WTC11 (cell line): Measurements from ENCODE around the gene HRC. TPM values are rescaled to one million over a fixed set of nuclear protein-coding genes. Genes with fewer than 3 reads are reported as not detected.

Experiments
- ATAC-seq: fragments of 200-7000 bp; cut with Tn5 transposase; 2 replicates; pipeline ENCODE4 v1.10.0; 2021; ENCODE audit warnings: mild to moderate bottlenecking, moderate library complexity
- CTCF ChIA-PET: fragments of 300-600 bp; sonication (Branson Sonifier 250); formaldehyde crosslinking; loops from one replicate; lab custom pipeline; 2021; ENCODE audit warnings: antibody characterized with exemption; lab: Charles Lee
- POLR2A ChIA-PET: fragments of 350-600 bp; sonication (Branson Sonifier 250); formaldehyde crosslinking; loops from one replicate; lab custom pipeline; 2021; ENCODE audit warnings: antibody characterized with exemption; lab: Charles Lee
- DNase-seq: peaks from one replicate; pipeline ENCODE4 v3.0.0; 2021; ENCODE audit warnings: low spot score
- H3K27ac Mint-ChIP-seq: 2 replicates; pipeline ENCODE4 v1.8.0; 2021; ENCODE audit warnings: mixed read lengths
- H3K27me3 Mint-ChIP-seq: 2 replicates; pipeline ENCODE4 v1.8.0; 2021; ENCODE audit warnings: low read depth, mild to moderate bottlenecking, moderate library complexity, mixed read lengths
- H3K36me3 Mint-ChIP-seq: 2 replicates; pipeline ENCODE4 v1.8.0; 2021; ENCODE audit warnings: mixed read lengths
- H3K4me1 Mint-ChIP-seq: 2 replicates; pipeline ENCODE4 v1.8.0; 2022; ENCODE audit warnings: mixed read lengths
- H3K4me3 Mint-ChIP-seq: 2 replicates; pipeline ENCODE4 v1.8.0; 2021; ENCODE audit warnings: mild to moderate bottlenecking, moderate library complexity, mixed read lengths
- H3K9me3 Mint-ChIP-seq: 2 replicates; pipeline ENCODE4 v1.8.0; 2021; ENCODE audit warnings: mixed read lengths
- ELF4 ChIP-seq: sonication (generic); formaldehyde crosslinking; IDR thresholded peaks from 2 replicates; pipeline ENCODE4 v1.8.1; 2022; ENCODE audit warnings: low read depth, mild to moderate bottlenecking, moderate library complexity, missing genetic modification reagents
- ETV6 ChIP-seq: sonication (generic); formaldehyde crosslinking; IDR thresholded peaks from 2 replicates; pipeline ENCODE4 v1.8.1; 2022; ENCODE audit warnings: mild to moderate bottlenecking, missing genetic modification reagents
- GABPB1 ChIP-seq: sonication (generic); formaldehyde crosslinking; IDR thresholded peaks from 2 replicates; pipeline ENCODE4 v1.8.1; 2023; ENCODE audit warnings: mild to moderate bottlenecking, missing genetic modification reagents
- IRF2 ChIP-seq: sonication (generic); formaldehyde crosslinking; IDR thresholded peaks from 2 replicates; pipeline ENCODE4 v1.8.0; 2022; ENCODE audit warnings: low read depth, missing genetic modification reagents, borderline replicate concordance
- SMAD4 ChIP-seq: sonication (generic); formaldehyde crosslinking; IDR thresholded peaks from 2 replicates; pipeline ENCODE4 v1.8.0; 2022; ENCODE audit warnings: mild to moderate bottlenecking, missing genetic modification reagents
- SP1 ChIP-seq: sonication (generic); formaldehyde crosslinking; conservative IDR thresholded peaks from 2 replicates; pipeline ENCODE4 v1.8.1; 2022; ENCODE audit warnings: missing genetic modification reagents
- STAT6 ChIP-seq: sonication (generic); formaldehyde crosslinking; conservative IDR thresholded peaks from 2 replicates; pipeline ENCODE4 v1.8.1; 2023; ENCODE audit warnings: mild to moderate bottlenecking, low read depth, missing genetic modification reagents, moderate library complexity
- USF1 ChIP-seq: sonication (generic); formaldehyde crosslinking; IDR thresholded peaks from 2 replicates; pipeline ENCODE4 v1.8.0; 2022; ENCODE audit warnings: mild to moderate bottlenecking, missing genetic modification reagents
- ZNF317 ChIP-seq: sonication (generic); formaldehyde crosslinking; IDR thresholded peaks from 2 replicates; pipeline ENCODE4 v1.8.1; 2023; ENCODE audit warnings: low read depth, mild to moderate bottlenecking, moderate library complexity, missing genetic modification reagents, borderline replicate concordance
- total RNA-seq: library from RNA; stranded (reverse); gene quantifications from 3 replicates; pipeline ENCODE4 v1.2.3, GENCODE V29; 2021
- TF ChIP-seq, protein P1 (sequence below): fragments of 250-450 bp; sonication (Bioruptor Pico); IDR thresholded peaks from 2 replicates; pipeline ENCODE4 v1.9.0; 2021; ENCODE audit warnings: moderate library complexity, mild to moderate bottlenecking, inconsistent platforms, borderline replicate concordance
- TF ChIP-seq, protein P2 (sequence below): sonication (generic); formaldehyde crosslinking; IDR thresholded peaks from 2 replicates; pipeline ENCODE4 v1.8.0; 2022; ENCODE audit warnings: missing genetic modification reagents
- TF ChIP-seq, protein P3 (sequence below): sonication (generic); formaldehyde crosslinking; IDR thresholded peaks from 2 replicates; pipeline ENCODE4 v1.8.0; 2022; ENCODE audit warnings: mild to moderate bottlenecking, missing genetic modification reagents

The HRC gene
- total RNA-seq, 1 experiment from 2014 or later, result 1.9 TPM

DNA sequence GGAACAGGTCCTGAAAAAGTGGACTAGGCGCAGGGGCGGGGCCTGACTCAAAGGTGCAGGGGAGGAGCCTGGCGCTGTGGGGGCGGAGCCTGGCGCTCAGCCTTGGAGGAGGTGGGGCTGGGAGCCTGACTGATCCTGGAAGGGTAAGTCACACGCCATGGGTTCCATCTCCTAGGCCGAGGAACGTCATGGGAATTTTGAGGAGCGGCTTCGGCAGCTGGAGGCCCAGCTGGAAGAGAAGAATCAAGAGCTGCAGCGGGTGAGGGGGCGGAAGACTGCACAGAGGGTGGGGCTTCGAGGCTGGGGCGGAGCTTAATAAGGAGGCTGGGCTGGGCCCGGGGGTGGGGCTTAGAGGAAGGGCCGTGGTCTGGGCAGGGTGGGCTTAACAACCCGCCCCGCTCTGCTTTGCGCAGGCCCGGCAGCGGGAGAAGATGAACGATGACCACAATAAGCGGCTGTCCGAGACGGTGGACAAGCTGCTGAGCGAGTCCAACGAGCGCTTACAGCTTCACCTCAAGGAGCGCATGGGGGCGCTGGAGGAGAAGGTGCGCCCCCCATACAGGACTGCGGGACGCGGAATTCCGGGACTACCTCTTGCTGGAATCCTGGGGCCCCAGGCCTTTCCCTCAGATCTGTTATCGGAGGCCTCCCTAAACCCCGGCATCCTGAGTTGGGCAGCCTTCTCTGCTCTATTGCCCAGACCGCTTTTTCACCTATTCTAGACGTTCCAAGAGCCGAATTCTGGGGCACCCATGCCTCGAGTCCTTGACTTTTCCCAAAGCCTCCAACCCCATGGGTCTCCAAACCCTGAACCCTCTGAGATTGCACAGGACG, 21.4 kb downstream of the HRC start (continued):
- TF ChIP-seq STAT6 (CRISPR knock-in tag) (no peak), USF1 (no peak), ZNF317 (CRISPR knock-in tag) (no peak)

DNA sequence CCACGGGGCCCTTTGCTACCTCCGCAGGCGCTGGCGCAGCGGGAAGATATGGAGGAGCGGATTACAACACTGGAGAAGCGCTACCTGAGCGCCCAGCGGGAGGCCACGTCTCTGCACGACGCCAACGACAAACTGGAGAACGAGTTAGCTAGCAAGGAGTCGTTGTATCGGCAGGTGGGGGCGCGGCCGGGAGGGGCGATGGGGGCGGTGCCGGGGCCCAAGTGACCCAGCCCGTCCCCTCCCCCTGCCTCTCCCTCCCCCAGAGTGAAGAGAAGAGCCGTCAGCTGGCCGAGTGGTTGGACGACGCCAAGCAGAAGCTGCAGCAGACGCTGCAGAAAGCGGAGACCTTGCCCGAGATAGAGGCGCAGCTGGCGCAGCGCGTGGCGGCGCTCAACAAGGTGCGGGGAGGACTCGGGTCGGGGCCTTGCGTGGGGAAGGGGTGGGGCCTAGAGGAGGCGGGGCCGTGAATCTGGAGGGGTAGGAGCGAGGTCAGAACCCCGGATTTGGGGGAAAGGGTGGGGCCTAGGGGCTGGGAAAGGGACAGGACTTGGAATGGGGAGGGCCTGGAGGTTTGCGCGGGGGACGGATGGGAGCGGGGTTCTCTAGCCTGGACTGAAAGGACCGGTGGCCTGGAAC, 22.1 kb downstream of the HRC start:
- H3K4me1 Mint-ChIP-seq, result peaks cover 38% of the 10 kb centered on the region
- H3K27me3 Mint-ChIP-seq, result peaks cover 50% of the 10 kb centered on the region
- H3K9me3 Mint-ChIP-seq, result no peaks in the 10 kb centered on the region
- peaks cover 30% of the 10 kb centered on the region for H3K36me3 Mint-ChIP-seq
- DNase-seq, result peak; percentile 70
- ChIA-PET POLR2A (interaction anchor here (1.1 to 1.9 kb wide), 4 partner anchors 10 to 13 kb away, joined by 3 to 4 read pairs (median 3); no protein-coding TSS in a partner anchor), CTCF (interaction anchor here (0.5 to 9.7 kb wide), 12 partner anchors 13 to 173 kb away, joined by 3 to 118 read pairs (median 5); partner anchors contain the start of genes GYS1, LIN7B and RUVBL2)
- peak overlapping the region; percentile 70 for H3K4me3 Mint-ChIP-seq
- TF ChIP-seq ELF4 (CRISPR knock-in tag) (no peak), GABPB1 (no peak), SMAD4 (no peak), SP1 (CRISPR knock-in tag) (0 out of 2 replicates have a peak, but pooled peaks have one; percentile 38), ETV6 (CRISPR knock-in tag) (0 out of 2 replicates have a peak, but pooled peaks have one; percentile 39)
- TF ChIP-seq, protein P1, sequence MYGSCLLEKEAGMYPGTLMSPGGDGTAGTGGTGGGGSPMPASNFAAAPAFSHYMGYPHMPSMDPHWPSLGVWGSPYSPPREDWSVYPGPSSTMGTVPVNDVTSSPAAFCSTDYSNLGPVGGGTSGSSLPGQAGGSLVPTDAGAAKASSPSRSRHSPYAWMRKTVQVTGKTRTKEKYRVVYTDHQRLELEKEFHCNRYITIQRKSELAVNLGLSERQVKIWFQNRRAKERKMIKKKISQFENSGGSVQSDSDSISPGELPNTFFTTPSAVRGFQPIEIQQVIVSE, result no peak
- TF ChIP-seq, protein P2, sequence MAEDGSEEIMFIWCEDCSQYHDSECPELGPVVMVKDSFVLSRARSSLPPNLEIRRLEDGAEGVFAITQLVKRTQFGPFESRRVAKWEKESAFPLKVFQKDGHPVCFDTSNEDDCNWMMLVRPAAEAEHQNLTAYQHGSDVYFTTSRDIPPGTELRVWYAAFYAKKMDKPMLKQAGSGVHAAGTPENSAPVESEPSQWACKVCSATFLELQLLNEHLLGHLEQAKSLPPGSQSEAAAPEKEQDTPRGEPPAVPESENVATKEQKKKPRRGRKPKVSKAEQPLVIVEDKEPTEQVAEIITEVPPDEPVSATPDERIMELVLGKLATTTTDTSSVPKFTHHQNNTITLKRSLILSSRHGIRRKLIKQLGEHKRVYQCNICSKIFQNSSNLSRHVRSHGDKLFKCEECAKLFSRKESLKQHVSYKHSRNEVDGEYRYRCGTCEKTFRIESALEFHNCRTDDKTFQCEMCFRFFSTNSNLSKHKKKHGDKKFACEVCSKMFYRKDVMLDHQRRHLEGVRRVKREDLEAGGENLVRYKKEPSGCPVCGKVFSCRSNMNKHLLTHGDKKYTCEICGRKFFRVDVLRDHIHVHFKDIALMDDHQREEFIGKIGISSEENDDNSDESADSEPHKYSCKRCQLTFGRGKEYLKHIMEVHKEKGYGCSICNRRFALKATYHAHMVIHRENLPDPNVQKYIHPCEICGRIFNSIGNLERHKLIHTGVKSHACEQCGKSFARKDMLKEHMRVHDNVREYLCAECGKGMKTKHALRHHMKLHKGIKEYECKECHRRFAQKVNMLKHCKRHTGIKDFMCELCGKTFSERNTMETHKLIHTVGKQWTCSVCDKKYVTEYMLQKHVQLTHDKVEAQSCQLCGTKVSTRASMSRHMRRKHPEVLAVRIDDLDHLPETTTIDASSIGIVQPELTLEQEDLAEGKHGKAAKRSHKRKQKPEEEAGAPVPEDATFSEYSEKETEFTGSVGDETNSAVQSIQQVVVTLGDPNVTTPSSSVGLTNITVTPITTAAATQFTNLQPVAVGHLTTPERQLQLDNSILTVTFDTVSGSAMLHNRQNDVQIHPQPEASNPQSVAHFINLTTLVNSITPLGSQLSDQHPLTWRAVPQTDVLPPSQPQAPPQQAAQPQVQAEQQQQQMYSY (CRISPR knock-in tag), result peak; percentile 63
- TF ChIP-seq, all 79 proteins: peak for 3
- ATAC-seq, result peak; percentile 2
- H3K27ac Mint-ChIP-seq, result no peak overlapping the region

DNA sequence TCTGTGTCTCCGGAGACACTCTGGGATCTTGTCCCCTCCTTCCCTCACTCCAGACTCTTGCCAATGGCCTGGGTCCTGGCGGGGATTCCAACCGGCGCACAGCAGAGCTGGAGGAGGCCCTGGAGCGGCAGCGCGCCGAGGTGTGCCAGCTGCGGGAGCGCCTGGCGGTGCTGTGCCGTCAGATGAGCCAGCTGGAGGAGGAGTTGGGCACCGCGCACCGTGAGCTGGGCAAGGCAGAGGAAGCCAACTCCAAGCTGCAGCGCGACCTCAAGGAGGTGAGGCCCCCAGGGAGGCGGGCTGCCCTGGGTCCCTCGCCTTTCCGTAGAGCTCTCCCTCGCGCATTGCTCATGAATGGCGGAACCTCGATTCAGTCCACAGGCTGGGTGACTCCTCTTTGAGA, 24.9 kb downstream of the HRC start:
- DNase-seq, result no peak
- no peak overlapping the region for H3K4me3 Mint-ChIP-seq
- no peak for ATAC-seq
- TF ChIP-seq IRF2, result 0 out of 2 replicates have a peak, but pooled peaks have one; percentile 30
- TF ChIP-seq, protein P3, sequence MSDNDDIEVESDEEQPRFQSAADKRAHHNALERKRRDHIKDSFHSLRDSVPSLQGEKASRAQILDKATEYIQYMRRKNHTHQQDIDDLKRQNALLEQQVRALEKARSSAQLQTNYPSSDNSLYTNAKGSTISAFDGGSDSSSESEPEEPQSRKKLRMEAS (CRISPR knock-in tag), result no peak
- TF ChIP-seq, all 79 proteins: peak for 1
- H3K27me3 Mint-ChIP-seq, result peaks cover 61% of the 10 kb centered on the region
- ChIA-PET CTCF (interaction anchor here (1.0 to 9.7 kb wide), 8 partner anchors 15 to 159 kb away, joined by 3 to 118 read pairs (median 8); partner anchors contain the start of gene RUVBL2), POLR2A (interaction anchor here (0.6 to 1.3 kb wide), 4 partner anchors 16 to 546 kb away, joined by 3 to 4 read pairs (median 3); no protein-coding TSS in a partner anchor)
- no peaks in the 10 kb centered on the region for H3K9me3 Mint-ChIP-seq
- H3K27ac Mint-ChIP-seq, result no peak overlapping the region
- peaks cover 33% of the 10 kb centered on the region for H3K4me1 Mint-ChIP-seq
- H3K36me3 Mint-ChIP-seq, result peaks cover 15% of the 10 kb centered on the region
